ENCODE results near the gene RGS14. TPM values are rescaled to one million over a fixed set of nuclear protein-coding genes. Genes with fewer than 3 reads are reported as not detected.
A peak's percentile ranks its signal among the peaks of the same experiment; 100 is the strongest.

The RGS14 gene
- total RNA-seq, 2 experiments from 2014 or later, result 124 to 132 TPM

- H3K27me3 Mint-ChIP-seq, result peaks cover 4% of the 10 kb centered on the region
- H3K4me3 Mint-ChIP-seq, result no peak overlapping the region
- POLR2A ChIA-PET, result no interaction called here
- H3K9me3 Mint-ChIP-seq, result no peaks in the 10 kb centered on the region
- H3K4me1 Mint-ChIP-seq, result peaks cover 30% of the 10 kb centered on the region
- DNase-seq, result peak; percentile 48
- CTCF ChIA-PET, result interaction anchor here (0.6 to 53.2 kb wide), 14 partner anchors 9 to 124 kb away, joined by 3 to 1643 read pairs (median 3); partner anchors contain the start of genes DBN1 and PRR7
- peak overlapping the region; percentile 79 for H3K27ac Mint-ChIP-seq
- no peaks in the 10 kb centered on the region for H3K36me3 Mint-ChIP-seq (ENCODE audit: low read depth)
Measured at GRCh38 chr5:177382423-177383029, 24.8 kb downstream of the RGS14 start.

GRCh38 chr5:177383181-177383580 lies 25.5 kb downstream of the RGS14 start:
- H3K9me3 Mint-ChIP-seq, result no peaks in the 10 kb centered on the region
- H3K27me3 Mint-ChIP-seq, result peaks cover 5% of the 10 kb centered on the region
- ChIA-PET CTCF (interaction anchor here (0.6 to 53.2 kb wide), 14 partner anchors 9 to 125 kb away, joined by 3 to 1643 read pairs (median 3); partner anchors contain the start of genes DBN1 and PRR7), POLR2A (no interaction called here)
- no peaks in the 10 kb centered on the region for H3K36me3 Mint-ChIP-seq (ENCODE audit: low read depth)
- H3K4me1 Mint-ChIP-seq, result peaks cover 30% of the 10 kb centered on the region
- no peak for DNase-seq
- H3K27ac Mint-ChIP-seq, result no peak overlapping the region
- H3K4me3 Mint-ChIP-seq, result no peak overlapping the region

GRCh38 chr5:177384134-177384533 lies 26.4 kb downstream of the RGS14 start, which contains the start of gene SLC34A1:
SLC34A1 (plus strand) TSS chr5:177384434; CDS start chr5:177385742, 1,308 bp downstream.
- peaks cover 39% of the 10 kb centered on the region for H3K4me1 Mint-ChIP-seq
- H3K36me3 Mint-ChIP-seq (ENCODE audit: low read depth), result no peaks in the 10 kb centered on the region
- ChIA-PET CTCF (interaction anchor here (0.6 to 53.2 kb wide), 5 partner anchors 11 to 270 kb away, joined by 3 to 1643 read pairs (median 5); partner anchors contain the start of genes DBN1 and PRR7), POLR2A (no interaction called here)
- no peak within 1 kb of the TSS for H3K4me3 Mint-ChIP-seq
- DNase-seq, result no peak
- H3K9me3 Mint-ChIP-seq, result no peaks in the 10 kb centered on the region
- peak within 1 kb of the TSS; percentile 57 for H3K27ac Mint-ChIP-seq
- H3K27me3 Mint-ChIP-seq, result peaks cover 5% of the 10 kb centered on the region

- peaks cover 46% of the 10 kb centered on the region for H3K4me1 Mint-ChIP-seq
- POLR2A ChIA-PET, result no interaction called here
Measured at GRCh38 chr5:177385720-177386119, 28.0 kb downstream of the RGS14 start.

GRCh38 chr5:177386542-177386941 lies 28.8 kb downstream of the RGS14 start:
- Mint-ChIP-seq H3K4me1 (peaks cover 47% of the 10 kb centered on the region), H3K27ac (no peak overlapping the region), H3K27me3 (peaks cover 5% of the 10 kb centered on the region), H3K36me3 (ENCODE audit: low read depth) (no peaks in the 10 kb centered on the region), H3K4me3 (no peak overlapping the region), H3K9me3 (no peaks in the 10 kb centered on the region)
- ChIA-PET CTCF (interaction anchor here (1.0 to 53.2 kb wide), 4 partner anchors 11 to 72 kb away, joined by 3 to 1643 read pairs (median 52); partner anchors contain the start of genes DBN1 and PRR7), POLR2A (no interaction called here)
- DNase-seq, result no peak

More at GRCh38 chr5:177385720-177386119, 28.0 kb downstream of the RGS14 start:
- Mint-ChIP-seq H3K9me3 (no peaks in the 10 kb centered on the region), H3K4me3 (no peak overlapping the region), H3K27me3 (peaks cover 5% of the 10 kb centered on the region), H3K36me3 (ENCODE audit: low read depth) (no peaks in the 10 kb centered on the region), H3K27ac (no peak overlapping the region)
- DNase-seq, result no peak
- CTCF ChIA-PET, result interaction anchor here (0.9 to 53.2 kb wide), 3 partner anchors 16 to 73 kb away, joined by 3 to 1643 read pairs (median 7); partner anchors contain the start of genes DBN1 and PRR7

GRCh38 chr5:177387405-177387804 lies 29.7 kb downstream of the RGS14 start:
- POLR2A ChIA-PET, result no interaction called here
- H3K36me3 Mint-ChIP-seq (ENCODE audit: low read depth), result no peaks in the 10 kb centered on the region

GRCh38 chr5:177388521-177389052 lies 30.9 kb downstream of the RGS14 start:
- POLR2A ChIA-PET, result interaction anchor here (1.2 kb wide), 1 partner anchor 67 kb away, joined by 4 read pairs; no protein-coding TSS in a partner anchor
- no peaks in the 10 kb centered on the region for H3K9me3 Mint-ChIP-seq
- peaks cover 39% of the 10 kb centered on the region for H3K4me1 Mint-ChIP-seq
- no peaks in the 10 kb centered on the region for H3K36me3 Mint-ChIP-seq (ENCODE audit: low read depth)
- H3K27ac Mint-ChIP-seq, result peak overlapping the region; percentile 84
- CTCF ChIA-PET, result interaction anchor here (1.1 to 53.2 kb wide), 12 partner anchors 10 to 112 kb away, joined by 3 to 1643 read pairs (median 24); partner anchors contain the start of genes DBN1, PFN3, PRR7 and RGS14
- H3K27me3 Mint-ChIP-seq, result peaks cover 5% of the 10 kb centered on the region
- no peak overlapping the region for H3K4me3 Mint-ChIP-seq
- DNase-seq, result no peak

More at GRCh38 chr5:177387405-177387804, 29.7 kb downstream of the RGS14 start:
- Mint-ChIP-seq H3K9me3 (no peaks in the 10 kb centered on the region), H3K4me3 (no peak overlapping the region), H3K27me3 (peaks cover 5% of the 10 kb centered on the region), H3K4me1 (peaks cover 45% of the 10 kb centered on the region), H3K27ac (no peak overlapping the region)
- CTCF ChIA-PET, result interaction anchor here (0.6 to 53.2 kb wide), 6 partner anchors 12 to 114 kb away, joined by 3 to 1643 read pairs (median 22); partner anchors contain the start of genes DBN1 and PRR7
- DNase-seq, result no peak

- ChIA-PET POLR2A (interaction anchor here (0.6 to 1.2 kb wide), 2 partner anchors 66 to 113 kb away, joined by 3 to 4 read pairs; no protein-coding TSS in a partner anchor), CTCF (interaction anchor here (0.6 to 53.2 kb wide), 30 partner anchors 9 to 276 kb away, joined by 3 to 1643 read pairs (median 7); partner anchors contain the start of genes DBN1, DOK3, F12 and LMAN2)
- peaks cover 5% of the 10 kb centered on the region for H3K27me3 Mint-ChIP-seq
- peak overlapping the region; percentile 84 for H3K27ac Mint-ChIP-seq
- no peaks in the 10 kb centered on the region for H3K36me3 Mint-ChIP-seq (ENCODE audit: low read depth)
- H3K4me3 Mint-ChIP-seq, result peak overlapping the region; percentile 30
- DNase-seq, result peak; percentile 47
- H3K9me3 Mint-ChIP-seq, result no peaks in the 10 kb centered on the region
- H3K4me1 Mint-ChIP-seq, result peaks cover 39% of the 10 kb centered on the region
Measured at GRCh38 chr5:177389241-177390169, 31.8 kb downstream of the RGS14 start.

GRCh38 chr5:177390363-177391300 lies 32.9 kb downstream of the RGS14 start:
- H3K27me3 Mint-ChIP-seq, result peaks cover 7% of the 10 kb centered on the region
- H3K27ac Mint-ChIP-seq, result peak overlapping the region; percentile 84
- CTCF ChIA-PET, result interaction anchor here (0.6 to 53.2 kb wide), 38 partner anchors 12 to 277 kb away, joined by 3 to 1643 read pairs (median 7); partner anchors contain the start of genes DBN1, DOK3, F12 and GRK6
- no peaks in the 10 kb centered on the region for H3K36me3 Mint-ChIP-seq (ENCODE audit: low read depth)
- peak; percentile 90 for DNase-seq
- POLR2A ChIA-PET, result interaction anchor here (0.6 kb wide), 3 partner anchors 55 to 112 kb away, joined by 3 to 4 read pairs (median 3); no protein-coding TSS in a partner anchor
- H3K9me3 Mint-ChIP-seq, result no peaks in the 10 kb centered on the region
- H3K4me3 Mint-ChIP-seq, result no peak overlapping the region
- H3K4me1 Mint-ChIP-seq, result peaks cover 34% of the 10 kb centered on the region

- Mint-ChIP-seq H3K4me3 (no peak overlapping the region), H3K27me3 (peaks cover 4% of the 10 kb centered on the region), H3K9me3 (no peaks in the 10 kb centered on the region), H3K27ac (no peak overlapping the region), H3K36me3 (ENCODE audit: low read depth) (no peaks in the 10 kb centered on the region), H3K4me1 (peaks cover 34% of the 10 kb centered on the region)
- ChIA-PET CTCF (interaction anchor here (0.6 to 53.2 kb wide), 10 partner anchors 10 to 236 kb away, joined by 3 to 1643 read pairs (median 4); partner anchors contain the start of genes DBN1, PDLIM7, PFN3 and PRR7), POLR2A (no interaction called here)
- no peak for DNase-seq
Measured at GRCh38 chr5:177392765-177393164, 35.0 kb downstream of the RGS14 start.

GRCh38 chr5:177393206-177393765 lies 35.6 kb downstream of the RGS14 start:
- H3K27ac Mint-ChIP-seq, result no peak overlapping the region
- POLR2A ChIA-PET, result no interaction called here
- CTCF ChIA-PET, result interaction anchor here (1.2 to 53.2 kb wide), 6 partner anchors 9 to 108 kb away, joined by 3 to 1643 read pairs (median 4); partner anchors contain the start of genes DBN1, PFN3 and PRR7

More at GRCh38 chr5:177393206-177393765, 35.6 kb downstream of the RGS14 start:
- DNase-seq, result no peak
- Mint-ChIP-seq H3K9me3 (no peaks in the 10 kb centered on the region), H3K27me3 (peaks cover 4% of the 10 kb centered on the region), H3K4me1 (peaks cover 32% of the 10 kb centered on the region), H3K36me3 (ENCODE audit: low read depth) (no peaks in the 10 kb centered on the region), H3K4me3 (no peak overlapping the region)

Measured in activated CD4-positive, alpha-beta T cell treated with anti-CD3 and anti-CD28 coated beads, Interleukin-2, amount 10 ng/mL, durations not matched to agents 7 days and 5 days (primary cell).